K562 (cell line): Measurements from ENCODE around the gene PLCL2. TPM values are rescaled to one million over a fixed set of nuclear protein-coding genes. Genes with fewer than 3 reads are reported as not detected.

ENCODE experiments used
- CC2D1A ChIP-seq: fragments of 450-650 bp; IDR thresholded peaks from 2 replicates; pipeline ENCODE4 v1.6.1; 2017; ENCODE audit warnings: mild to moderate bottlenecking
- FOS ChIP-seq: IDR thresholded peaks from 3 replicates; pipeline ENCODE4 v1.6.1; 2011; ENCODE audit not compliant: insufficient read length; ENCODE audit errors: extremely low read depth
- HLTF ChIP-seq: fragments of 450-650 bp; IDR thresholded peaks from 2 replicates; pipeline ENCODE4 v1.6.1; 2016
- PCBP2 ChIP-seq: fragments of 200-400 bp; formaldehyde crosslinking; IDR thresholded peaks from 2 replicates; pipeline ENCODE4 v1.6.1; 2018; ENCODE audit warnings: low read length, low read depth, mild to moderate bottlenecking, moderate library complexity; ENCODE audit not compliant: poor library complexity, severe bottlenecking
- PHTF2 ChIP-seq: fragments of 250-450 bp; sonication (Bioruptor Pico); IDR thresholded peaks from 2 replicates; pipeline ENCODE4 v1.5.0; 2021; ENCODE audit warnings: mild to moderate bottlenecking
- RAD21 ChIP-seq, 2 experiments: fragments of 250-450 bp in 1 of 2; fragments of 450-650 bp in 1 of 2; sonication (Bioruptor Pico) in 1 of 2; formaldehyde crosslinking in 1 of 2; IDR thresholded peaks in 1 of 2; conservative IDR thresholded peaks in 1 of 2; 2 replicates each; pipeline versions ENCODE4 v1.4.0 to v1.8.0; 2020 to 2022; ENCODE audit warnings: mild to moderate bottlenecking in 2 of 2, moderate library complexity in 1 of 2
- SETDB1 ChIP-seq: IDR thresholded peaks from one replicate; pipeline ENCODE4 v1.6.1; 2012; ENCODE audit warnings: low read length, control low read depth, inconsistent platforms
- ZFP1 ChIP-seq: fragments of 450-650 bp; formaldehyde crosslinking; IDR thresholded peaks from 2 replicates; pipeline ENCODE4 v1.4.0; 2020; ENCODE audit warnings: mild to moderate bottlenecking, mixed read lengths
- ZNF140 ChIP-seq: fragments of 250-450 bp; sonication (Bioruptor Pico); IDR thresholded peaks from 2 replicates; pipeline ENCODE4 v1.8.0; 2021; ENCODE audit warnings: moderate library complexity, mild to moderate bottlenecking, inconsistent platforms
- ZNF23 ChIP-seq: fragments of 250-450 bp; sonication (Bioruptor Pico); IDR thresholded peaks from 2 replicates; pipeline ENCODE4 v1.4.0; 2020; ENCODE audit warnings: mild to moderate bottlenecking
- ZNF407 ChIP-seq: fragments of 450-650 bp; IDR thresholded peaks from 2 replicates; pipeline ENCODE4 v1.6.1; 2016; ENCODE audit warnings: low read depth
- polyA plus RNA-seq, 8 experiments: library from polyadenylated mRNA; depleted of rRNA in 4 of 8; stranded (reverse) in 5 of 8; unstranded in 3 of 8; fragments of >200 nt; fragmentation: Nextera tagmentation in 2 of 8; fragmentation: Illumina TruSeq in 1 of 8; extraction: Ambion mirVana in 2 of 8; extraction: Trizol in 1 of 8; gene quantifications; 2 replicates each; pipeline versions ENCODE4 v1.2.1 to v1.2.3, GENCODE V29; 2011 to 2014; ENCODE audit warnings: inconsistent platforms in 1 of 8, missing spikeins in 1 of 8
- total RNA-seq, 7 experiments: library from RNA; depleted of rRNA in 6 of 7; stranded (reverse); fragments of >200 nt in 6 of 7; fragmentation: Illumina TruSeq in 2 of 7; extraction: Trizol in 2 of 7; gene quantifications; 2 replicates each; pipeline versions ENCODE4 v1.2.1 to v1.2.3, GENCODE V29; 2011 to 2021; ENCODE audit warnings: low replicate concordance in 1 of 7
- TF ChIP-seq, protein P1 (sequence below): sonication (generic); formaldehyde crosslinking; IDR thresholded peaks from 2 replicates; pipeline ENCODE4 v1.8.1; 2023; ENCODE audit warnings: mild to moderate bottlenecking, missing genetic modification reagents, moderate library complexity

PLCL2 gene
- total and polyA plus RNA-seq, 9 of the 15 experiments (the other 6 are each of a cell fraction or from before 2014, with no cell fraction given): 0.03 to 0.18 (median 0.11) TPM; not detected in 2

- TF ChIP-seq RAD21 (CRISPR knock-in tag; conservative IDR thresholded peaks at IDR 0.05 in 1 of 2, IDR thresholded peaks at IDR 0.05 in 1 of 2): no peak
- TF ChIP-seq SETDB1: no peak
- no peak for TF ChIP-seq HLTF
- no peak for TF ChIP-seq ZNF23 (CRISPR knock-in tag)
- TF ChIP-seq FOS: no peak
- no peak for TF ChIP-seq ZNF140 (CRISPR knock-in tag)
- TF ChIP-seq PHTF2: no peak
- no peak for TF ChIP-seq ZNF407
- no peak for TF ChIP-seq ZFP1 (CRISPR knock-in tag)
- TF ChIP-seq, protein P1, sequence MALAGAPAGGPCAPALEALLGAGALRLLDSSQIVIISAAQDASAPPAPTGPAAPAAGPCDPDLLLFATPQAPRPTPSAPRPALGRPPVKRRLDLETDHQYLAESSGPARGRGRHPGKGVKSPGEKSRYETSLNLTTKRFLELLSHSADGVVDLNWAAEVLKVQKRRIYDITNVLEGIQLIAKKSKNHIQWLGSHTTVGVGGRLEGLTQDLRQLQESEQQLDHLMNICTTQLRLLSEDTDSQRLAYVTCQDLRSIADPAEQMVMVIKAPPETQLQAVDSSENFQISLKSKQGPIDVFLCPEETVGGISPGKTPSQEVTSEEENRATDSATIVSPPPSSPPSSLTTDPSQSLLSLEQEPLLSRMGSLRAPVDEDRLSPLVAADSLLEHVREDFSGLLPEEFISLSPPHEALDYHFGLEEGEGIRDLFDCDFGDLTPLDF: no peak
- no peak for TF ChIP-seq PCBP2
- TF ChIP-seq CC2D1A: no peak
Measured at GRCh38 chr3:16896094-16896627, 11.4 kb downstream of the PLCL2 start (continued).
